Left lung (tissue), 10 donors: ENCODE results near the gene TSC22D2. TPM values are rescaled to one million over a fixed set of nuclear protein-coding genes. Genes with fewer than 3 reads are reported as not detected.

Experiments used
- ATAC-seq: fragments of 200-7000 bp; cut with Tn5 transposase; one replicate; pipeline ENCODE4 v1.9.1; 2020; ENCODE audit warnings: moderate library complexity
- DNase-seq, 4 donors: peaks; one replicate each; pipeline ENCODE4 v3.0.0-alpha.2; 2013 to 2020
- H3K27ac ChIP-seq, 2 donors: fragments of 200-600 bp; sonication (generic) in 1 of 2; one replicate each; pipeline versions ENCODE4 v1.5.0 to v1.8.0; 2020 to 2021
- H3K27me3 ChIP-seq, 2 donors: fragments of 200-600 bp; sonication (generic) in 1 of 2; one replicate each; pipeline versions ENCODE4 v1.5.0 to v1.8.0; 2020 to 2021
- H3K36me3 ChIP-seq, 2 donors: fragments of 200-600 bp; sonication (generic) in 1 of 2; one replicate each; pipeline versions ENCODE4 v1.5.0 to v1.8.0; 2020 to 2021
- H3K4me1 ChIP-seq, 2 donors: fragments of 200-600 bp; one replicate each; pipeline ENCODE4 v1.8.0; 2021
- H3K4me3 ChIP-seq, 2 donors: fragments of 200-600 bp; sonication (generic) in 1 of 2; one replicate each; pipeline versions ENCODE4 v1.5.0 to v1.8.0; 2020 to 2021; ENCODE audit warnings: mild to moderate bottlenecking in 1 of 2
- H3K9me3 ChIP-seq, 2 donors: fragments of 200-600 bp; sonication (generic) in 1 of 2; one replicate each; pipeline versions ENCODE4 v1.5.0 to v1.8.0; 2020 to 2021
- intact Hi-C, 2 donors: fragments of 100-400 bp; cut with DNase I; formaldehyde crosslinking; loops; one replicate each; pipeline versions ENCODE4 v1.11.2 to v1.14.2; 2022
- polyA plus RNA-seq, 6 donors: library from polyadenylated mRNA; unstranded; fragments of 120-200 nt; gene quantifications; one replicate each; pipeline ENCODE4 v1.2.1, GENCODE V29; 2013; ENCODE audit not compliant: insufficient read length in 6 of 6
- total RNA-seq, 2 donors: library from RNA; stranded (reverse); fragmentation: NEBNext Ultra II Directional; extraction: Animal tissue kit (Norgen Biotek cat#: 25700); gene quantifications; one replicate each; pipeline ENCODE4 v1.2.1, GENCODE V29; 2021
- TF ChIP-seq, protein P1 (sequence below), 2 donors: fragments of 200-600 bp; sonication (generic) in 1 of 2; IDR thresholded peaks; one replicate each; pipeline versions ENCODE4 v1.5.0 to v1.8.0; 2021; ENCODE audit warnings: antibody characterized with exemption in 2 of 2
- donor health status: DM: no; HTN: yes; CAD: no.
- donor health status: DM: no; HTN: no; CAD: no.

TSC22D2 gene
- total and polyA plus RNA-seq, 8 donors = 25.9 to 92.9 (median 81.9) TPM

DNA sequence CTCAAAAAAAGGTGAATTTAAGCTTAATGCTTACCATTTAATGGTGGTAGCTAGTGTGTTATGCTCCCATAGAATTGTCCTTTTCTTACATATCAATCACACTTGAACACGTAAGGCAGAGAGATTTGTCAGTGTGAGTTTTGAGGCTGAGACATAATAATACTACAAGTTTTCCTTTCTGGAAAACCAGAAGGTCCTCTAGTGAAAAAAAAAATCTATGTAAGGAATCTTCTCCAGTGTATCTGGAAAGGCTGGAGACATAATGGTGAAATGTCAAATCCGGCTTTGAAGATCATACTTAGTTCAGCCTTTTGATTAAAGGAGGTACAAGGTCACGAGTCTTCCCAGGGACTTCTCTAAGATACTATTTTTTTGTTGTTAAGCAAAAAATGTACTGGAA is 3.4 kb downstream of the TSC22D2 start:
- TF ChIP-seq, protein P1, sequence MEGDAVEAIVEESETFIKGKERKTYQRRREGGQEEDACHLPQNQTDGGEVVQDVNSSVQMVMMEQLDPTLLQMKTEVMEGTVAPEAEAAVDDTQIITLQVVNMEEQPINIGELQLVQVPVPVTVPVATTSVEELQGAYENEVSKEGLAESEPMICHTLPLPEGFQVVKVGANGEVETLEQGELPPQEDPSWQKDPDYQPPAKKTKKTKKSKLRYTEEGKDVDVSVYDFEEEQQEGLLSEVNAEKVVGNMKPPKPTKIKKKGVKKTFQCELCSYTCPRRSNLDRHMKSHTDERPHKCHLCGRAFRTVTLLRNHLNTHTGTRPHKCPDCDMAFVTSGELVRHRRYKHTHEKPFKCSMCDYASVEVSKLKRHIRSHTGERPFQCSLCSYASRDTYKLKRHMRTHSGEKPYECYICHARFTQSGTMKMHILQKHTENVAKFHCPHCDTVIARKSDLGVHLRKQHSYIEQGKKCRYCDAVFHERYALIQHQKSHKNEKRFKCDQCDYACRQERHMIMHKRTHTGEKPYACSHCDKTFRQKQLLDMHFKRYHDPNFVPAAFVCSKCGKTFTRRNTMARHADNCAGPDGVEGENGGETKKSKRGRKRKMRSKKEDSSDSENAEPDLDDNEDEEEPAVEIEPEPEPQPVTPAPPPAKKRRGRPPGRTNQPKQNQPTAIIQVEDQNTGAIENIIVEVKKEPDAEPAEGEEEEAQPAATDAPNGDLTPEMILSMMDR (IDR thresholded peaks at IDR 0.05) = no peak
- DNase-seq (no peak), ATAC-seq (no peak)
- H3K9me3 ChIP-seq = no peaks in the 10 kb centered on the region
- H3K27me3 ChIP-seq = no peaks in the 10 kb centered on the region
- H3K4me3 ChIP-seq = peak overlapping the region; percentile 86 to 91
- peak overlapping the region; percentile 8 to 58 for H3K27ac ChIP-seq
- H3K4me1 ChIP-seq = peaks cover 6 to 60% of the 10 kb centered on the region in 2 donors
- intact Hi-C loops = no loop called here
- peaks cover 0 to 7% of the 10 kb centered on the region in 2 donors for H3K36me3 ChIP-seq

DNA sequence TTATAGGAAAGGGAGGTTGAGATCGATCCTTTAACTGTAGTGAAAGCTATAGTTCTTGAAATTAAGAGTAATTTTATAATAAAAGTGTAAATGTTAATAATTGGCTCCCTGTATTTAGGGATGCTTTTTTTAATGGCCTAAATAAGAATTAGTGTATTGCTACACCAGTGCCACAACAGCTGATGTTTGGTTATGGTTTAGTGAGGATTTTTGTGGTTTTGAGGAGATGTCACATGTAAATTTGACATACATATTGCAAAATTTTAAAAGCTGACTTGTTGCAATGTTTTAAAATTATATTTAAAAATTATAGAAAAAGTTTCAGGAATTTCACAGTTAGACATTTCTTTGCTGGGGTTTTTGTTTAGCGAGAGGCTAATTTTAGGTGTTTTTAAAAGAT is 3.9 kb downstream of the TSC22D2 start:
- Histone ChIP-seq H3K4me1 (peaks cover 6 to 64% of the 10 kb centered on the region in 2 donors), H3K36me3 (peaks cover 0 to 7% of the 10 kb centered on the region in 2 donors), H3K9me3 (no peaks in the 10 kb centered on the region), H3K27ac (peak overlapping the region; percentile 25 to 58), H3K4me3 (peak overlapping the region; percentile 86 to 91), H3K27me3 (no peaks in the 10 kb centered on the region)
- intact Hi-C loops = no loop called here
- no peak for ATAC-seq
- no peak for DNase-seq
- TF ChIP-seq, protein P1 (IDR thresholded peaks at IDR 0.05) = no peak

DNA sequence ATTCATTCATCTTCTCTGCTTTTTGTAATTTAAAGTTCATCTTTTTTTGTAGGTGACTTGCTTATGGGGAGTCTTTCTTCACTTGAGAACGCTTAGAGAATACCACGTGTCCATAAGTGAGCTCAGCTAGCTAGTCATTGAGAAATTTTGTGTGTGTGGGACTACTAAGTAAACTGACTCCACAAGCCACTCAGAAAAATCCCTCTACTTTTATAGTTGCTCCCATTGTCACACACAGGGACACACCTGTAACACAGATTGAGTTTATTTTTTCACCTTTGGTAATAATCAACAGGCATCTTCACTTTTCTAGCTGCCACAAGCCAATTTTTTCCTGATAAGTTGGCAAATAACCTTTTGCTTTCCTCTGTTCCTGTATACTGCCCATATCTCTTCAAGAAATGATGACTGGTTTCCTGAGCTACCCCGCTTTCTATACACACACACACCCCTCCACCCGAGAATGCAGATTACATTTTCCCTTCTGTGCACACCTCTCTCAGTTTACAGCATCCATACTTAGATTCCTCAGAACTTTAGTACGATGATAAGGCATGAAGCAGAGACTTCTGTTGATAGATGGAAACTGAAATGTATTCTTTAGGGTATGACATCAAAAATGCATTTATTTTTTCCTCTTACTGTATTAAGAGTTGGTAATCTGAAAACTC is 4.6 kb downstream of the TSC22D2 start:
- Histone ChIP-seq H3K27ac (peak overlapping the region; percentile 25 to 58), H3K36me3 (peaks cover 0 to 7% of the 10 kb centered on the region in 2 donors), H3K9me3 (no peaks in the 10 kb centered on the region), H3K27me3 (no peaks in the 10 kb centered on the region), H3K4me3 (peak overlapping the region; percentile 86 to 91), H3K4me1 (peaks cover 6 to 67% of the 10 kb centered on the region in 2 donors)
- ATAC-seq (no peak), DNase-seq (peak in 1 of 4 donors; percentile 65)
- intact Hi-C loops = no loop called here
- TF ChIP-seq, protein P1 (IDR thresholded peaks at IDR 0.05) = no peak

DNA sequence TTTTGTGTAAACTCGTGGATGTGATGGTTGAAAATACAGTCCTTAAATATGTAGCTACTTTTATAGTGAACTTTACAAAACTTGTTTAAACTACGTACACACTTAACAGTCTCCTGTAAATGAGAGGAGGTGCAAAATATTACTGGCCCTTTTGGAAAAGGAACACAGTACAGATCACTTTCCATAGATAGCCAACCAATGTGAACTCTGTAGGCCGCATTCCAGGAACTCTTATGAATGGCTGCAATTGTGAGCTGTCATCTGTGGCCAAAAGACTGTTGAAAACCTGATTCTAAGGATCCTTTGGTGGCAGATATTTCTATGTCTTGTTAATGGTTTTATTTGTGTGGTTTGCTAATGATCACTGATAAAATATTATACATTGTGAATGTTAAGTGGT is 6.2 kb downstream of the TSC22D2 start:
- peak overlapping the region; percentile 86 to 91 for H3K4me3 ChIP-seq
- no peaks in the 10 kb centered on the region for H3K9me3 ChIP-seq
- peaks cover 0 to 7% of the 10 kb centered on the region in 2 donors for H3K36me3 ChIP-seq
- intact Hi-C loops = no loop called here
- DNase-seq = peak in 1 of 4 donors; percentile 58
- no peak for ATAC-seq
- H3K4me1 ChIP-seq = peaks cover 12 to 77% of the 10 kb centered on the region in 2 donors
- no peaks in the 10 kb centered on the region for H3K27me3 ChIP-seq
- no peak overlapping the region for H3K27ac ChIP-seq
- TF ChIP-seq, protein P1 (IDR thresholded peaks at IDR 0.05) = no peak

DNA sequence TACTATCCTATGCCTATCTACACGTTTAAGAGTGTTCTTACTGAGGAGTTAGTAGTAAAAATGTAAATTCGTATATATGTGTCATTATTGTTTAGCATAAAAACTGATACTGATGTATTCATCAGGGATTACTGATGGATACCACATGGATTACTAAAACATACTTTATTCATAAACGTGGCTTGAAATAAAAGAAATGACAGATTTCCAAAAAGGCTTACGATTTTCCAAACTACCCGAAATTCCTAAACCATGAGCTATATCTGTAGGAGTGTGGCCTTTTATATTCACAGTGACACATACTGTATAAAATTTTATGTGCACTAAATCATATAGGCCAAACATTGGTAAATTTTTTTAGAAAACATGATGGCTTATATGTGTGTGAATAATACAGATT is 6.9 kb downstream of the TSC22D2 start:
- Histone ChIP-seq H3K27me3 (no peaks in the 10 kb centered on the region), H3K4me1 (peaks cover 15 to 84% of the 10 kb centered on the region in 2 donors), H3K27ac (no peak overlapping the region), H3K9me3 (no peaks in the 10 kb centered on the region), H3K4me3 (peak overlapping the region in 1 of 2 donors; percentile 86), H3K36me3 (peaks cover 0 to 7% of the 10 kb centered on the region in 2 donors)
- DNase-seq = no peak
- intact Hi-C loops = no loop called here
- ATAC-seq = no peak
- TF ChIP-seq, protein P1 (IDR thresholded peaks at IDR 0.05) = no peak
